ENCODE data around the gene SCFD2. TPM values are rescaled to one million over a fixed set of nuclear protein-coding genes. Genes with fewer than 3 reads are reported as not detected.

SCFD2 gene
- total and polyA plus RNA-seq, 9 donors, result 5.1 to 42.1 (median 13.5) TPM

DNA sequence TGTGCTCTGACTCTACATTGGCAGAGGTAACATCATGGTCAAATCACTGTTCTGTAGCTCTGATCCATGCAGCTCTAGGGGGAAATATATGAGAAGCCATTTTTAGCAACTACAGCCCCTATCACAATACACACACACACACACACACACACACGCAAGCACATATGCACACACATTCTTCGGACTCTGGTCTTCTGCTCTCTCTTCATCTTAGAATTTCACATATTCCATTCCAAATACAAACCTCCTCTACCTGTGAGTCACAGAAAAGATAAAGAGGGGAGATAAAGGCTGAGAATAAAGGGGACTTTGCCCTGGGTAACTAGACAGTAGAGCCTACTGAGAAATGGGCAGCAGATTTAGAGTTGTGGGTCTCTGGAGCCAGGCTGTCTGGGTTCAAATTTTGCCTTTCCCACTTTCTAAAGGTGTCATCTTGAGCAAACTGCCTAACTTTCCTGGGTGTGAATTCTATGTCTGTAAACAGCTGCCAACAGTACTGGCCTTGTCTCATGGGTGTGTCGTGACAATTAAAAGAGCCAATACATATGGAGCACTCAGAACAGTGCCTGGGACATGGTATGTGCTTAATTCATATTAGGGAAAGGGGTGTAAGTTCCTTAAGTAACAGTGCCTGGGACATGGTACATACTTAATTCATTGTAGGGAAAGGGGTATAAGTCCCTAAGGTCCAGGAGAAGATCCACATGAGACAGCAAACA is 515.3 kb downstream of the SCFD2 start:
- intact Hi-C loops (cut with DNase I), result no loop called here
- TF ChIP-seq, protein P1, sequence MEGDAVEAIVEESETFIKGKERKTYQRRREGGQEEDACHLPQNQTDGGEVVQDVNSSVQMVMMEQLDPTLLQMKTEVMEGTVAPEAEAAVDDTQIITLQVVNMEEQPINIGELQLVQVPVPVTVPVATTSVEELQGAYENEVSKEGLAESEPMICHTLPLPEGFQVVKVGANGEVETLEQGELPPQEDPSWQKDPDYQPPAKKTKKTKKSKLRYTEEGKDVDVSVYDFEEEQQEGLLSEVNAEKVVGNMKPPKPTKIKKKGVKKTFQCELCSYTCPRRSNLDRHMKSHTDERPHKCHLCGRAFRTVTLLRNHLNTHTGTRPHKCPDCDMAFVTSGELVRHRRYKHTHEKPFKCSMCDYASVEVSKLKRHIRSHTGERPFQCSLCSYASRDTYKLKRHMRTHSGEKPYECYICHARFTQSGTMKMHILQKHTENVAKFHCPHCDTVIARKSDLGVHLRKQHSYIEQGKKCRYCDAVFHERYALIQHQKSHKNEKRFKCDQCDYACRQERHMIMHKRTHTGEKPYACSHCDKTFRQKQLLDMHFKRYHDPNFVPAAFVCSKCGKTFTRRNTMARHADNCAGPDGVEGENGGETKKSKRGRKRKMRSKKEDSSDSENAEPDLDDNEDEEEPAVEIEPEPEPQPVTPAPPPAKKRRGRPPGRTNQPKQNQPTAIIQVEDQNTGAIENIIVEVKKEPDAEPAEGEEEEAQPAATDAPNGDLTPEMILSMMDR (IDR thresholded peaks at IDR 0.05), result no peak
- TF ChIP-seq EP300 (IDR thresholded peaks at IDR 0.05) (no peak), POLR2A (IDR thresholded peaks at IDR 0.05) (no peak)
- WGBS, 3 donors, result 93 to 96% (median 95%) methylated on average over 3 of the region's 3 CpGs

DNA sequence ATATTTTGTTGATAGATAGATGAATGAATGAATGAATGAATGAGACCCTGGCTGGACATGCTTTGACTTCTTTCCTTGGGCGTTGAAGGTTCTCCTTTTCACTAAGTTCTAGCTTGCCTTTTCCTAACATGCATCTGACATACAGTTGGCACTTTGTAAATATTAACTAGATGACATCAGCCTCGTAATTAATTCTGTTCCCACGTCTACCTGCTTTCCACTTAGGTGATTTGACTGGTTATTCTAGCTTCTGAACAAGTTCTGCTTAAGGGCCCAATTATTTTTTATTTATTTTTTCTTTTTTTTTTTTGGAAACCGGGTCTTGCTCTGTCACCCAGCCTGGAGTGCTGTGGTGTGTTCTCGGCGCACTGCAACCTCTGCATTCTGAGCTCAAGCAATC is 517.6 kb downstream of the SCFD2 start:
- intact Hi-C loops (cut with DNase I), result no loop called here
- DNase-seq, result no peak
- Histone ChIP-seq H3K36me3 (no peaks in the 10 kb centered on the region), H3K27ac (no peak overlapping the region), H3K9me3 (no peaks in the 10 kb centered on the region), H3K4me1 (ENCODE audit: insufficient read depth) (no peaks in the 10 kb centered on the region), H3K27me3 (no peaks in the 10 kb centered on the region), H3K4me3 (no peak overlapping the region)
- TF ChIP-seq POLR2A (IDR thresholded peaks at IDR 0.05), result no peak
- TF ChIP-seq, protein P1 (IDR thresholded peaks at IDR 0.05), result no peak
- no peak for TF ChIP-seq EP300 (IDR thresholded peaks at IDR 0.05)
- 92 to 98% (median 97%) methylated on average over 6 of the region's 6 CpGs for WGBS, 3 donors

More for the DNA sequence above, 515.3 kb downstream of the SCFD2 start:
- Histone ChIP-seq H3K27ac (no peak overlapping the region), H3K27me3 (no peaks in the 10 kb centered on the region), H3K9me3 (no peaks in the 10 kb centered on the region), H3K4me1 (ENCODE audit: insufficient read depth) (no peaks in the 10 kb centered on the region), H3K4me3 (no peak overlapping the region), H3K36me3 (no peaks in the 10 kb centered on the region)
- DNase-seq, result no peak

DNA sequence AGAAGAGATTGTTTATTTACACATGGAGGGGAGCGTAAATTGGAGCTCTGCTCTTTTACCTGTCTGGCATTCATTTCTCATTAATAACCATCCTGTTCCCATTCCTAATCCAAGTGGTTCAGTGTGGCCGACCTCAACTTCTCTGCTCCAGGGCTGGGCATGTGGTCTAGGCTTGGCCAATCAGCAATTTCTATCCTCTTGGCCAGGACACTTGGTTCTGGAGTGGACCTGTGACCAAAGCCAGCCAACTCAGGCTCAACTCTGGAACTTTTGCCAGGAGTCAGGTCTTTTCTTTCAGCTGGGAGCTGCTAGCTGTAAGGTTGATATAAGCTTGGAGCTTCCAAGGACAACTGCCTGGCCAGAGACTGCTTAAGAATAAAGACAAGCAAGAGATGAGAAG is 519.4 kb downstream of the SCFD2 start:
- no peak overlapping the region for H3K27ac ChIP-seq
- H3K4me3 ChIP-seq, result no peak overlapping the region
- intact Hi-C loops (cut with DNase I), result no loop called here
- H3K4me1 ChIP-seq (ENCODE audit: insufficient read depth), result peaks cover 12% of the 10 kb centered on the region
- no peaks in the 10 kb centered on the region for H3K36me3 ChIP-seq
- no peak for DNase-seq
- WGBS, 3 donors, result 77 to 96% (median 88%) methylated on average over 2 of the region's 2 CpGs
- no peaks in the 10 kb centered on the region for H3K9me3 ChIP-seq
- no peaks in the 10 kb centered on the region for H3K27me3 ChIP-seq
- no peak for TF ChIP-seq EP300 (IDR thresholded peaks at IDR 0.05)
- TF ChIP-seq, protein P1 (IDR thresholded peaks at IDR 0.05), result no peak
- TF ChIP-seq POLR2A (IDR thresholded peaks at IDR 0.05), result no peak

DNA sequence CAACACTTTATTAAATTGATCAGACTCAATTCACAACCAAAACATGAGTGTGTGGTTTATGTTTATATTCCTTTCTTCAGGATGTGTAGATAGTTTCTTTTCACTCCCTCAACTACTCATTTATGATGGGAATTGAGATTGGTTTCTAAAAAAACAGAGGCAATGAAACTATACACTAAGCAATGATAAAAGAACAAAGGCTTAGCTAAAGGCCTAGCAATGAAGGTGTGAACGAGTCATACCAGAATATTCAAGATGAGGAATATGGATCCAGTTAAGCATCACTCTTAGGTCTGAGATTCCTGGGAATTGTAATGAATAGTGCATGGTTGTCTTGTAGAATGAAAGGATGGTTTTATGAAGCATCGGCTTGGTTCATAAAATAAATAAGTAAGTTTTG is 521.3 kb downstream of the SCFD2 start:
- intact Hi-C loops (cut with DNase I), result no loop called here
- no peaks in the 10 kb centered on the region for H3K27me3 ChIP-seq
- no peaks in the 10 kb centered on the region for H3K9me3 ChIP-seq
- H3K36me3 ChIP-seq, result no peaks in the 10 kb centered on the region
- H3K4me1 ChIP-seq (ENCODE audit: insufficient read depth), result peaks cover 14% of the 10 kb centered on the region
- no peak for DNase-seq
- 96 to 97% (median 96%) methylated on average over 2 of the region's 2 CpGs for WGBS, 3 donors
- H3K27ac ChIP-seq, result no peak overlapping the region
- H3K4me3 ChIP-seq, result no peak overlapping the region
- TF ChIP-seq EP300 (IDR thresholded peaks at IDR 0.05) (no peak), POLR2A (IDR thresholded peaks at IDR 0.05) (no peak)
- TF ChIP-seq, protein P1 (IDR thresholded peaks at IDR 0.05), result no peak

All from ovary (tissue), 9 donors.